Smooth muscle cell (in vitro differentiated cells): Measurements from ENCODE around the gene RIPK3. TPM values are rescaled to one million over a fixed set of nuclear protein-coding genes. Genes with fewer than 3 reads are reported as not detected.

Source experiments
- DNase-seq: peaks from one replicate; lab custom pipeline; 2025; ENCODE audit not compliant: unreplicated experiment; lab: John Stamatoyannopoulos, UW
- H2AFZ ChIP-seq: fragments of 200-600 bp; sonication (generic); 2 replicates; pipeline ENCODE4 v1.6.0; 2016; ENCODE audit warnings: antibody characterized with exemption, low read depth, mild to moderate bottlenecking
- H3F3A ChIP-seq: fragments of 200-600 bp; sonication (generic); 2 replicates; pipeline ENCODE4 v1.6.0; 2017; ENCODE audit warnings: antibody characterized with exemption, low read depth
- H3K27ac ChIP-seq: fragments of 200-600 bp; sonication (generic); 2 replicates; pipeline ENCODE4 v1.5.1; 2016; ENCODE audit warnings: low read depth, mild to moderate bottlenecking
- H3K27me3 ChIP-seq: fragments of 200-600 bp; sonication (generic); 2 replicates; pipeline ENCODE4 v1.6.1; 2016; ENCODE audit warnings: low read depth, mild to moderate bottlenecking
- H3K36me3 ChIP-seq: fragments of 200-600 bp; sonication (generic); 2 replicates; pipeline ENCODE4 v1.5.1; 2016; ENCODE audit warnings: low read depth
- H3K4me1 ChIP-seq: fragments of 200-600 bp; sonication (generic); 2 replicates; pipeline ENCODE4 v1.5.1; 2016; ENCODE audit warnings: low read depth
- H3K4me2 ChIP-seq: fragments of 200-600 bp; sonication (generic); 2 replicates; pipeline ENCODE4 v1.6.0; 2016; ENCODE audit warnings: mild to moderate bottlenecking
- H3K4me3 ChIP-seq: fragments of 200-600 bp; sonication (generic); 2 replicates; pipeline ENCODE4 v1.5.1; 2016; ENCODE audit warnings: mild to moderate bottlenecking
- H3K79me2 ChIP-seq: fragments of 200-600 bp; sonication (generic); 2 replicates; pipeline ENCODE4 v1.6.0; 2016; ENCODE audit warnings: low read depth, mild to moderate bottlenecking
- H3K9ac ChIP-seq: fragments of 200-600 bp; sonication (generic); 2 replicates; pipeline ENCODE4 v1.6.0; 2016; ENCODE audit warnings: low read depth
- H3K9me3 ChIP-seq: fragments of 200-600 bp; sonication (generic); replicated peaks from 2 replicates; pipeline ENCODE4 v1.5.1; 2016; ENCODE audit warnings: low read depth
- H4K20me1 ChIP-seq: fragments of 200-600 bp; sonication (generic); 2 replicates; pipeline ENCODE4 v1.6.0; 2016; ENCODE audit warnings: low read depth
- WGBS: methylation state at CpG from one replicate; pipeline ENCODE4 v1.1.7; 2016; ENCODE audit warnings: low lambda C conversion rate; 5-methylcytosine and 5-hydroxymethylcytosine counted together
- polyA plus RNA-seq: library from polyadenylated mRNA; unstranded; fragments of >200 nt; fragmentation: Nextera tagmentation; extraction: Ambion mirVana; gene quantifications from 2 replicates; pipeline ENCODE4 v1.2.1, GENCODE V29; 2016
- total RNA-seq: library from RNA; depleted of rRNA; stranded (reverse); fragments of >200 nt; gene quantifications from 2 replicates; pipeline ENCODE4 v1.2.3, GENCODE V29; 2014
- TF ChIP-seq, protein P1 (sequence below): fragments of 200-600 bp; sonication (generic); IDR thresholded peaks from 2 replicates; pipeline ENCODE4 v1.5.1; 2017; ENCODE audit warnings: borderline replicate concordance, mild to moderate bottlenecking, antibody characterized with exemption; ENCODE audit not compliant: insufficient read depth, poor library complexity, severe bottlenecking

Gene RIPK3
- total and polyA plus RNA-seq, 2 experiments from 2014 or later = 1.3 TPM; not detected in 1

DNA sequence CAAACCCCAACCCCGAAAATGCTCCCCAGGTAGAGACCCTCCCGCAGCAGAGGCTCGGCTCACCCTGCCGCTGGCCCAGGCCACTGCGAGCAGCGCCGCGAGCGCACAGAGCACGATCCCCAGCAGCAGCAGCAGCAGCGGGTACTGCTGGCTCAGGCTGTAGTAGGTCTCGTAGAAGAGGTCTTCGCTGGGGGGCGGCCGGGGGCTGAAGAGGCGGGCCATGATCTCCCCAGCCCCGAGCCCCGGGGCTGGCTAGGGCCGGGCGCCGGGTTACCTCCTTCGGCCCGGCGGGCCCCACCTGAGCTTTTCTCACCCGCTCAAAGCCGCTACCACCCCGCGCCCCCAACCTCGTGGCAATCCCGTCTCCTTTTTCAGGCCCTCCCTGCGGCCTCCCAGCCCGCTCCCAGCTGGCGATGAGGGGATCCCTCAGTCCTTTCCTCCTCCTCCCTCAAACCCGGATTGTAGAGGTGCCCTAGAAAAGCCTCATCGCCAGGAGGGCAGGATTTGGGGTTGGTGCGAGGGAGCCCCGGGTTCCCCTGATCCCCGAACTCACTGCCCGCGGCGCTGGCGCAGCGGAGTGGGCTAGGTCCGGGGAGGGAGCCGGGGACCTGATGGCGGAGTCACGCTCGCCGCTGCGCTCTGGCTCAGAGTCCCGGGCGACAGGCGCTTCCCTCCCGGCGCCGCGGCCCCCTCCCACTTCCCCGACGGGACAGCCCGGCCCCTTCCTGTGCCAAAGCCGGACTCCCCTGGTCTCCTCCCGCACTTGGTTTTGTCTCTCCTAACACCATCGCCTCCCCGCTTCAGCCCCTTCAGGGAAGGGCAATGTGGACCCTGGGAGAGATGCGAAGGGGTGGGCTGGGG is 5.1 kb downstream of the RIPK3 start, which contains the start of gene ADCY4:
TSS of gene ADCY4 (minus strand) at position 641 of the 861 bp plus-strand sequence. CDS start at position 222, 419 bp downstream.
- Histone ChIP-seq H3K79me2 (no peaks in the 10 kb centered on the region), H3K4me3 (peak within 1 kb of the TSS; percentile 35), H3K4me1 (peaks cover 10% of the 10 kb centered on the region), H4K20me1 (no peaks in the 10 kb centered on the region), H3F3A (no peaks in the 10 kb centered on the region), H3K36me3 (no peaks in the 10 kb centered on the region), H2AFZ (no peak within 1 kb of the TSS), H3K9me3 (no peaks in the 10 kb centered on the region), H3K27ac (no peak within 1 kb of the TSS), H3K9ac (no peak within 1 kb of the TSS), H3K27me3 (peaks cover 74% of the 10 kb centered on the region), H3K4me2 (peak within 1 kb of the TSS; percentile 73)
- TF ChIP-seq, protein P1, sequence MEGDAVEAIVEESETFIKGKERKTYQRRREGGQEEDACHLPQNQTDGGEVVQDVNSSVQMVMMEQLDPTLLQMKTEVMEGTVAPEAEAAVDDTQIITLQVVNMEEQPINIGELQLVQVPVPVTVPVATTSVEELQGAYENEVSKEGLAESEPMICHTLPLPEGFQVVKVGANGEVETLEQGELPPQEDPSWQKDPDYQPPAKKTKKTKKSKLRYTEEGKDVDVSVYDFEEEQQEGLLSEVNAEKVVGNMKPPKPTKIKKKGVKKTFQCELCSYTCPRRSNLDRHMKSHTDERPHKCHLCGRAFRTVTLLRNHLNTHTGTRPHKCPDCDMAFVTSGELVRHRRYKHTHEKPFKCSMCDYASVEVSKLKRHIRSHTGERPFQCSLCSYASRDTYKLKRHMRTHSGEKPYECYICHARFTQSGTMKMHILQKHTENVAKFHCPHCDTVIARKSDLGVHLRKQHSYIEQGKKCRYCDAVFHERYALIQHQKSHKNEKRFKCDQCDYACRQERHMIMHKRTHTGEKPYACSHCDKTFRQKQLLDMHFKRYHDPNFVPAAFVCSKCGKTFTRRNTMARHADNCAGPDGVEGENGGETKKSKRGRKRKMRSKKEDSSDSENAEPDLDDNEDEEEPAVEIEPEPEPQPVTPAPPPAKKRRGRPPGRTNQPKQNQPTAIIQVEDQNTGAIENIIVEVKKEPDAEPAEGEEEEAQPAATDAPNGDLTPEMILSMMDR = no peak
- no peak for DNase-seq
- WGBS = 3% methylated on average over 60 of the region's 65 CpGs

DNA sequence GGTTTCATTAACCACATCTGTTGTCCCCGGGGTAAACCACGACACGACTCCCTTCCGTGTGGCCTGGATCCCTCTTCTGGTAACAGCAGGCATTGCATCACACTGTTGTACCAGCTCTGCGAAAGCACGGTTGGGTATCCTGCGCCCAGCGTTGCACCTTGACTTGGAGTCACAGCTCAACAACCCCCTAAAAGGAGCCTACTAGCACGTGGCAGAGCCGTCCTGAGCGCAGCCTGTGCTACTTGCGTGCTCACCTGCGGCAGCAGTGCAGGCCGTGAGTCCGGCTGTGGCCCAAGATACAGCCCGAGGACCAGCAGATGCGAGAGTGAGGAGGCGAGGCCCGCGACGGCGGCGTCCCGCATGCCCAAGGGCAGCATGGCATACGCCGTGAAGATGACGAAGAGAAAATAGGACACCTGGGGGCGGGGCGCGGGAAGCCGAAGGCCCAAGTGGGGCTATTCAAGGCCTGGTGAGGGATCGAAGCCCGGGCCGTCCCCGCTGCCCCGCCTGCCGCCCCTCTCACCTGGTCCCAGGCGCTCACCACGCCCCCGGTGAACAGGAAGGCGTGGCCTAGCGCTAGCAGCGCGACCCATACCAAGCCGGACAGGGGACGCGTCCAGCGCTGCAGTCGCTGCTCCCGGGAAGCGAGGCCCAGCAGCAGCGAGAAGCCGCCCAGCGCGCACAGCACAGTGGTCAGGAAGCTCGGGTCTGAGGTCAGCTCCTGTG is 7.4 kb downstream of the RIPK3 start:
- Histone ChIP-seq H3K9ac (no peak overlapping the region), H2AFZ (peak overlapping the region; percentile 83)
- no peak for DNase-seq

DNA sequence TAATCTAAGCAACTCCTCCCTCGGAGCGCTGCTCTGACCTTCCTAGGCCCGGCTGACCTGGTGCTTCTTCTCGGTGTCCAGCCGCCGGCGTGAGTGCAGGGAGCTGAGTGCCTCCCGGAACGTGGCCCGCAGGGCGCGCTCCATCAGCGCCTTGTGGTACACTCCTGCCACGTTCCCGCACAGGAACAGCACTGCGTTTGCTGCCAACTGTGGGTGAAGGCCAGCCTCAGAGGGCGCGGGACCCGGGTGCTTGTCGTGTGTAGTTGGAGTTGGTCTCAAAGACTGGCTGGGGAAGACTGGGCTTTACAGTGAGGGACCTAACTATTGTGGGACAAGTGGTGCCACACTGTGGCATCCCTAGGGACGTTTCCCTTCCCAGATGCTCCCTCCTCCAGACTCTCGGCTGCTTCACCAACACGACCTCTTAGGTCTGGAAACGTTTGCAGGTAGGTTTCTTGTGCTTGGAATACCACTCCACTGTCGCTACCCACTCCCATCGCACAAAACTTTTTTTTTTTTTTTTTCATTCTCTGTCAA is 8.0 kb downstream of the RIPK3 start:
- H2AFZ ChIP-seq = peak overlapping the region; percentile 83
- no peaks in the 10 kb centered on the region for H3K36me3 ChIP-seq
- TF ChIP-seq, protein P1 = no peak
- peaks cover 6% of the 10 kb centered on the region for H3K4me1 ChIP-seq
- H3K4me3 ChIP-seq = no peak overlapping the region
- H3K9me3 ChIP-seq = no peaks in the 10 kb centered on the region
- H3K9ac ChIP-seq = no peak overlapping the region
- no peak for DNase-seq
- no peaks in the 10 kb centered on the region for H3F3A ChIP-seq
- no peak overlapping the region for H3K27ac ChIP-seq
- H4K20me1 ChIP-seq = no peaks in the 10 kb centered on the region
- H3K27me3 ChIP-seq = peaks cover 45% of the 10 kb centered on the region
- H3K79me2 ChIP-seq = no peaks in the 10 kb centered on the region
- H3K4me2 ChIP-seq = peak overlapping the region; percentile 93
- WGBS = 65% methylated on average over 26 of the region's 26 CpGs

More for the DNA sequence above, 7.4 kb downstream of the RIPK3 start:
- Histone ChIP-seq H3F3A (no peaks in the 10 kb centered on the region), H4K20me1 (no peaks in the 10 kb centered on the region), H3K4me3 (peak overlapping the region; percentile 45), H3K9me3 (no peaks in the 10 kb centered on the region), H3K4me2 (peak overlapping the region; percentile 93), H3K27me3 (peaks cover 51% of the 10 kb centered on the region), H3K27ac (no peak overlapping the region), H3K4me1 (peaks cover 6% of the 10 kb centered on the region), H3K79me2 (no peaks in the 10 kb centered on the region), H3K36me3 (no peaks in the 10 kb centered on the region)
- WGBS = 4% methylated on average over 51 of the region's 56 CpGs
- TF ChIP-seq, protein P1 = peak; percentile 67
